Activated T-helper 17 cell treated with anti-CD3 and anti-CD28 coated beads, Interleukin-2, amount 50 U/mL, for 72 hours (primary cell): ENCODE data around the gene THBS3. TPM values are rescaled to one million over a fixed set of nuclear protein-coding genes. Genes with fewer than 3 reads are reported as not detected.

Experiments used
- ATAC-seq: fragments of 150-1000 bp; cut with Tn5 transposase; replicated peaks from 2 replicates; pipeline ENCODE4 v1.10.0; 2021; ENCODE audit warnings: mild to moderate bottlenecking, moderate library complexity
- H3K27ac Mint-ChIP-seq: one replicate; pipeline ENCODE4 v1.8.0; 2022; ENCODE audit warnings: mixed read lengths
- H3K27me3 Mint-ChIP-seq: one replicate; pipeline ENCODE4 v1.8.0; 2022; ENCODE audit warnings: mixed read lengths
- H3K36me3 Mint-ChIP-seq: one replicate; pipeline ENCODE4 v1.8.0; 2022; ENCODE audit warnings: low read depth, mild to moderate bottlenecking, mixed read lengths
- H3K4me1 Mint-ChIP-seq: one replicate; pipeline ENCODE4 v1.8.0; 2022; ENCODE audit warnings: mixed read lengths
- H3K4me3 Mint-ChIP-seq: one replicate; pipeline ENCODE4 v1.8.0; 2022; ENCODE audit warnings: mild to moderate bottlenecking, mixed read lengths
- H3K9me3 Mint-ChIP-seq: one replicate; pipeline ENCODE4 v1.8.0; 2022; ENCODE audit warnings: mixed read lengths
- total RNA-seq, 2 donors: library from RNA; stranded (reverse); gene quantifications; one replicate each; pipeline ENCODE4 v1.2.3, GENCODE V29; 2022

THBS3 gene
- total RNA-seq, 2 donors from 2014 or later, result 11.8 to 26.8 TPM

GRCh38 chr1:155182052-155182550 lies 25.6 kb downstream of the THBS3 start:
- H3K9me3 Mint-ChIP-seq, result no peaks in the 10 kb centered on the region
- H3K27ac Mint-ChIP-seq, result no peak overlapping the region
- H3K4me3 Mint-ChIP-seq, result no peak overlapping the region
- no peaks in the 10 kb centered on the region for H3K27me3 Mint-ChIP-seq
- ATAC-seq, result no peak
- H3K4me1 Mint-ChIP-seq, result peaks cover 8% of the 10 kb centered on the region
- peaks cover 40% of the 10 kb centered on the region for H3K36me3 Mint-ChIP-seq

- Mint-ChIP-seq H3K27ac (no peak overlapping the region), H3K4me3 (no peak overlapping the region)
Measured at GRCh38 chr1:155181371-155182051, 26.2 kb downstream of the THBS3 start.

DNA sequence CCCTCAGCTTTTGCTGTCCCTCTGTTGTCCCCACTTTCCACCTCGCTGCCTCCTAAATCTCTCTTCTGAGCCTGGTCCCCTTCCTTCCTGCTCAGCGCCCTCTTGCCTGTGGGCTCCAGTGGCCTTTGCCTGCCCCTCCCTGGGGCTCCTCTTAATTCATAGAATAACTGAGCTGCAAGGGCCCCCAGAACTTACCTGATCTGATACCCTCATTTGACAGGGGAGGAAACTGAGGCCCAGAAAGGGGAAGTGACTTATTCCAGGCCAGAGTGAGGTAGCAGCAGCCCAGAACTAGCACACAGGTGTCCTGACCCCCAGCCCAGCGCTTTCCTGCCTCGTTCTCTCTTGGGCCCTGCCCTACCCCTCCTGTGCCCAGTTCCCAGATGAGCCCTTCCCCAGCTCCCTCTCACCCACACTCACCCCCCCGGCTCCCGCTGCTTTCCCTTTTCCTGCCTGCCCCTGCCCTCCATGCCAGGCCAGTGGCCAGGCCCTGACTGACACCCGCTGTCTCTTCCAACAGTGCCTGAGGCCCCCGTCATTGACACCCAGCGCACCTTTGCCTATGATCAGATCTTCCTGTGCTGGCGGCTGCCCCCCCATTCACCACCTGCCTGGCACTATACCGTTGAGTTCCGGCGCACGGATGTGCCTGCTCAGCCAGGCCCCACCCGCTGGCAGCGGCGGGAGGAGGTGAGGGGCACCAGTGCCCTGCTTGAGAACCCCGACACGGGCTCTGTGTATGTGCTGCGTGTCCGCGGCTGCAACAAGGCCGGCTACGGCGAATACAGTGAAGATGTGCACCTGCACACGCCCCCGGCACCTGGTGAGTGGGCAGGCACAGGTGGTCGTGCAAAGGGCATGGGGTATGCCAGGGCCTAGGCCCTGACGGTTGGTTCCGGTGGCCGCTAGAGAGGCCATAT lies 28.3 kb downstream of the THBS3 start:
- no peaks in the 10 kb centered on the region for H3K27me3 Mint-ChIP-seq

More at GRCh38 chr1:155181371-155182051, 26.2 kb downstream of the THBS3 start:
- peaks cover 46% of the 10 kb centered on the region for H3K36me3 Mint-ChIP-seq
- no peaks in the 10 kb centered on the region for H3K27me3 Mint-ChIP-seq
- peaks cover 9% of the 10 kb centered on the region for H3K4me1 Mint-ChIP-seq
- no peaks in the 10 kb centered on the region for H3K9me3 Mint-ChIP-seq
- no peak for ATAC-seq

DNA sequence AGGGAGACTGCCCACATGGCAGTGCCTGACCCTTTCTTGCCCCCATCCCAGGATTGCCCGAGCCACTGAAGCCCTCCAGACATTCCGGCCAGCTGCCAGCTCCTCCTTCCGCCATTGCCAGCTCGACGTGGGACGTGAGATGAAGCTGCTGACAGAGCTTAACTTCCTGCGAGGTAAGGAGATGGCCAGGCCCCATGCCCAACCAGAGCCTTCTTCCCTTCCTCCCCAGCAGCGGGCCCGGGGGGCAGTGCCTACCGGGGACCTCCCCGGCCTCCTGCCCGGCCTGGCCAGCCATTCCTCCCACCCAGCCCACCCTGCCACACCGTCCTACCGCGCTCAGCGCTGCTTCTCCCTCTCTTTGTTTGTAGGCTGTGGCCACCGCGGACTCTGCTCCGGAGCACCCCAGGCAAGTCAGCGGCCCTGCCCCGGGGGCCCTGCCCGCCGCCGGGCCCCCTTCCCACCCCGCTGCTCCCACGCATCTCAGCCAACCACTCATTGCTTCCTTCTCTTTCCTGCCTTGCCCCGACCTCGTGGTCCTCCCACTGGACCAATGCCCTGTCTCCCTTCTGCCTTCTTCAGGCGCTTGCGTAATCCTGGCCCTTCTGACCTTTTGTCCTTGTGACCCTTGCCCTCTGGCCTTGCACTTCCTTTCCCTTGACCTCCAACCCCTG lies 29.1 kb downstream of the THBS3 start:
- no peaks in the 10 kb centered on the region for H3K27me3 Mint-ChIP-seq

More for the DNA sequence above, 28.3 kb downstream of the THBS3 start:
- peaks cover 48% of the 10 kb centered on the region for H3K36me3 Mint-ChIP-seq
- ATAC-seq, result no peak
- H3K4me1 Mint-ChIP-seq, result peaks cover 13% of the 10 kb centered on the region
- H3K4me3 Mint-ChIP-seq, result no peak overlapping the region
- no peaks in the 10 kb centered on the region for H3K9me3 Mint-ChIP-seq
- H3K27ac Mint-ChIP-seq, result no peak overlapping the region

GRCh38 chr1:155177918-155178281 lies 29.8 kb downstream of the THBS3 start:
- Mint-ChIP-seq H3K9me3 (no peaks in the 10 kb centered on the region), H3K36me3 (peaks cover 52% of the 10 kb centered on the region), H3K4me1 (peaks cover 19% of the 10 kb centered on the region), H3K27me3 (no peaks in the 10 kb centered on the region), H3K4me3 (no peak overlapping the region), H3K27ac (peak overlapping the region; percentile 51)
- ATAC-seq, result no peak

More for the DNA sequence above, 29.1 kb downstream of the THBS3 start:
- Mint-ChIP-seq H3K36me3 (peaks cover 52% of the 10 kb centered on the region), H3K27ac (no peak overlapping the region), H3K9me3 (no peaks in the 10 kb centered on the region), H3K4me1 (peaks cover 18% of the 10 kb centered on the region), H3K4me3 (no peak overlapping the region)
- ATAC-seq, result no peak

GRCh38 chr1:155177192-155177917 lies 30.3 kb downstream of the THBS3 start:
- Mint-ChIP-seq H3K36me3 (peaks cover 49% of the 10 kb centered on the region), H3K4me3 (no peak overlapping the region), H3K27ac (peak overlapping the region; percentile 51), H3K9me3 (no peaks in the 10 kb centered on the region), H3K4me1 (peaks cover 19% of the 10 kb centered on the region), H3K27me3 (no peaks in the 10 kb centered on the region)
- no peak for ATAC-seq

DNA sequence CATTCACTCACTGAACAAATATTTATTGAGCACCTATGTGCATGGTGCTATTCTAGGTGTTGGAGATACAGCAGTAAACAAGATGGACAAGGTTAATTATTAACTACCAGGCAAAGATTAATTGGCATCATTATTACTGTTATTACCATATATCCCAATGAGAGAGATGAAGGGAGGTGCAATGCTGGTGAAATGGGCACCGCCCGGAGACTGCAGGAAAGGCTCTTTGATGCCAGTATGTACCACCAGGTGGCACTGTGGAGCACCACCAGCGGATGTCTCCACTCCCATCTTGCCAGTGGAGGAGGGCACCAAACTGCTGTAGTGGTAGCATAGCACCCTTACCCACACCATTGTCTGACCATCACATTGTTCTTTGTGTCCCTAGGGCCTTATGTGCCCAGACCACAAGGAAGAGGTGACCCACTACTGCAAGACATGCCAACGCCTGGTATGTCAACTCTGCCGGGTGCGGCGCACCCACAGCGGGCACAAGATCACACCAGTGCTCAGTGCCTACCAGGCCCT lies 31.1 kb downstream of the THBS3 start:
- H3K9me3 Mint-ChIP-seq, result no peaks in the 10 kb centered on the region

GRCh38 chr1:155175927-155176371 lies 31.7 kb downstream of the THBS3 start:
- no peak overlapping the region for H3K27ac Mint-ChIP-seq
- no peaks in the 10 kb centered on the region for H3K27me3 Mint-ChIP-seq
- no peak for ATAC-seq
- peaks cover 62% of the 10 kb centered on the region for H3K36me3 Mint-ChIP-seq
- H3K4me1 Mint-ChIP-seq, result peaks cover 24% of the 10 kb centered on the region
- H3K9me3 Mint-ChIP-seq, result no peaks in the 10 kb centered on the region
- peak overlapping the region; percentile 100 for H3K4me3 Mint-ChIP-seq

More for the DNA sequence above, 31.1 kb downstream of the THBS3 start:
- peak; percentile 42 for ATAC-seq
- peaks cover 55% of the 10 kb centered on the region for H3K36me3 Mint-ChIP-seq
- peak overlapping the region; percentile 100 for H3K4me3 Mint-ChIP-seq
- peak overlapping the region; percentile 47 for H3K27ac Mint-ChIP-seq
- no peaks in the 10 kb centered on the region for H3K27me3 Mint-ChIP-seq
- H3K4me1 Mint-ChIP-seq, result peaks cover 24% of the 10 kb centered on the region

- Mint-ChIP-seq H3K27ac (peak overlapping the region; percentile 100), H3K4me1 (peaks cover 24% of the 10 kb centered on the region), H3K36me3 (peaks cover 67% of the 10 kb centered on the region), H3K27me3 (no peaks in the 10 kb centered on the region), H3K4me3 (peak overlapping the region; percentile 100), H3K9me3 (no peaks in the 10 kb centered on the region)
- ATAC-seq, result no peak
Measured at GRCh38 chr1:155175281-155175926, 32.3 kb downstream of the THBS3 start.

DNA sequence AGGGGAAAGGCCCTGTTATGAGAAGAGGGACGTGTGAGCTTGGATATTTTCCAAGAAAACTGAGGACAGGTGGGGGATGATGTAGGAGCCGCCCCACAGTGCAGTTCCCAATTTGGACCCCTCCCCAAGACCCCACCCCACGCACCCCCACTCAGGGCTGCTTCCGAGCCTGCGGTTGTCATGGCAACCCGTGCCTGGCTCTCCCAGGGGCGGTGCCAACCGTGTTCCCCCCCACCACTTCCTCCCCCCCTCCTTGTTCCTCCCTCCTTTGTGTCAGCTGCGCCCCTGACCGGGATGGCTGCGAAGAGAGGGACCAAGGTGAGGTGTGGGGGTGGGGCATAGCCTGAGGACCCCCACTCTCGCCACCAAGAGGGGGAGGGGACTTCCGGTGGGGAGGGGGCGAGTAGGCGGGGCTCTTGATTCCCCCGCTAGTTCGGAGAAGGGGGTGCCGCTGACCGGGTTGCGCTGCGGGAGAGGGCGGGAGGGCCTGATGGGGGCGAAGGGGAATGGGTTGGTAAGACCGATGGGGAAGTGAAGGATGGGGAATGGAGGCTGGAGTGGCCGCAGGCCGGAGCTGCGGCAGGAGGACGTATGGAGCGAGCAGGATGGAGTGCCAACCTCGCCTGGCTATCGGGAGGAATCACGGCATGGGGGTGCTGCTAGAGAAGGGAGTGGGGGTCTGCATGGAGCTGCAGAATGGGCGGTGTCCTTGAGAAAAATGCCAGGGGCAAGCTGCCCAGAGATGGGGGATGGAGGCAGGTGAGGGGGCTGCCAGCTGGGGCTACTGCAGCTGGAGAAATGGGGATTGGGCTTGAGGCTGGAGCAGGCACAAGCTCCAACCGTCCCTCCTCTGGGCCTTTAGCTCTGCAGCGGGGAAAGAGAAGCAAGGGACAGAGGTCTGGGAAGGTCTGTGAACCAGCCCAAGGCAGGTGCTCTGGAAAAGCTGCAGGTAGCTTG lies 33.1 kb downstream of the THBS3 start:
- ATAC-seq, result no peak
- Mint-ChIP-seq H3K4me3 (peak overlapping the region; percentile 100), H3K4me1 (peaks cover 24% of the 10 kb centered on the region), H3K27ac (peak overlapping the region; percentile 100), H3K27me3 (no peaks in the 10 kb centered on the region), H3K9me3 (no peaks in the 10 kb centered on the region), H3K36me3 (peaks cover 70% of the 10 kb centered on the region)

- Mint-ChIP-seq H3K4me3 (peak within 1 kb of the TSS; percentile 100), H3K27me3 (no peaks in the 10 kb centered on the region), H3K36me3 (peaks cover 68% of the 10 kb centered on the region), H3K4me1 (peaks cover 24% of the 10 kb centered on the region), H3K27ac (peak within 1 kb of the TSS; percentile 100), H3K9me3 (no peaks in the 10 kb centered on the region)
- ATAC-seq, result peak; percentile 57
Measured at GRCh38 chr1:155173478-155174323, 34.0 kb downstream of the THBS3 start, which contains the start of gene TRIM46. Gene TRIM46 (plus strand): TSS chr1:155173849. CDS start chr1:155173967, 118 bp downstream.
